ENCODE results near the gene SPATA13. TPM values are rescaled to one million over a fixed set of nuclear protein-coding genes. Genes with fewer than 3 reads are reported as not detected.

Gene SPATA13
- total RNA-seq, 3 donors from 2014 or later, result 35.2 to 59.5 (median 35.6) TPM

DNA sequence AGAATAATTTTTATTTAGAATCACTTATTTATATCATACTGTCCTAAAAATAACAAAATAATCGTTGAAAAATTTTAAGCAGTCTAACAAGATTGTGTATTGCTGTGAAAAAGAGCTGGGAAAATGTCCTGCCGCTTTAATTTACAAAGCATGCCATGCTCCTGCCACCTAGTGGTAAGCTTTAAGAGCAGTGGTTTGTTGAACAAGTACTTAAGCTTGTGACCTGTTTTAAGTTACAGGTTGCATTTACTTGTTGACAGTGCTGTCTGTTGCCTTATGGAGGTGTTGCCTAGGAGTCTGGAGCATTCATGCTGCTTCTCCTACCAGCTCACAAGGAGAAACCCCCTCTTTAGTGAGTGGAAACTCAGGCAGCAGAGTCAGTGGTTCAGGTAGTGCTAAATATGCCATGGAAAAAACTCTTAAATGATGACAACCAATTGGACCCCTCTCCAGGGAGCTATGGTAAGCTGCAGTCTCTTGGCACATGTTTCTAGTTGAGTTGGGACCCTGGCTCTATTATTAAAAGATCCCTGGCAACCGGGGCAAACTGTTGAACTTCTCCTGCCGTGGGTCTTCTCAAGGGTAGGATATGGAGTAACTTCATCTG is 68.4 kb downstream of the SPATA13 start:
- DNase-seq, result peak in 1 of 3 donors; percentile 68
- intact Hi-C loops (cut with DNase I, micrococcal nuclease), result loop anchor here in 1 of 2 donors (10.0 kb wide), 1 partner anchor 174 kb away; no protein-coding TSS in a partner anchor

DNA sequence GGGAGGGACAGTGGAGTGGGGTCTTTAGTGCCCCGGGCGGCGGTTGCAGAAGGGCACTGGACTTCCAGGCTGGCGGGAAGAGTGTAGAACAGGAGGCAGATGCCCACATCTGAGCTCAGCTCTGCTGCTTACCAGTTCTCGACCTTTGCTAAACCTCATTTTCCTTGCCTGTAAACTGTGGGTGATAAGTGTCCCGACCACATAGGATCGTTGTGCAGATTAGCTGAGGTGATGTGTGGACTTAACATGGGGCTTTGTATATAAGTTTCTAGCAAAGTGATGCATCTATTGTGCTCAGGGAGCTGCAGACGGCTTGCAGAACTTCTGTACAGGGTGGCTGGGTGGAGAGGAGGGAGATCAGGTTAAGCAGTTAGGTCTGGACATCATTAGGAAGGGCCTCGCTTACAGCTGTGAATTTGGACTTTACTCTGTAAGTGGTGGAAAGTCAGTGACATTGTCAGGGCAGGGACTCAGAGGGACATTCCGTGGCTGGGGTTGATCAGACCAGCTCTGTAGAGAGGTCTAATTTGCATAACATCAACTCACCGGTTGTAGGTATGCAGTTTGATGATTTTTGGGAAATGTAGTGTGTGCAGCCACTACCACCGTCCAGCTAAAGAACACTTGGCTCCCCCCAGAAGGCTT is 70.0 kb downstream of the SPATA13 start:
- DNase-seq (no peak), ATAC-seq (peak; percentile 6)
- no peaks in the 10 kb centered on the region for H3K9me3 ChIP-seq
- H3K4me3 ChIP-seq, result no peak overlapping the region
- TF ChIP-seq CTCF (IDR thresholded peaks at IDR 0.05), result no peak
- intact Hi-C loops (cut with DNase I, micrococcal nuclease), result no loop called here
- H3K36me3 ChIP-seq (ENCODE audit: low read depth), result no peaks in the 10 kb centered on the region
- H3K4me1 ChIP-seq (ENCODE audit: low read depth), result peaks cover 12% of the 10 kb centered on the region

More for the DNA sequence above, 68.4 kb downstream of the SPATA13 start:
- no peaks in the 10 kb centered on the region for H3K9me3 ChIP-seq
- TF ChIP-seq CTCF (IDR thresholded peaks at IDR 0.05), result peak; percentile 70
- peaks cover 5% of the 10 kb centered on the region for H3K4me1 ChIP-seq (ENCODE audit: low read depth)
- no peak overlapping the region for H3K4me3 ChIP-seq
- peak; percentile 66 for ATAC-seq
- peaks cover 7% of the 10 kb centered on the region for H3K36me3 ChIP-seq (ENCODE audit: low read depth)

DNA sequence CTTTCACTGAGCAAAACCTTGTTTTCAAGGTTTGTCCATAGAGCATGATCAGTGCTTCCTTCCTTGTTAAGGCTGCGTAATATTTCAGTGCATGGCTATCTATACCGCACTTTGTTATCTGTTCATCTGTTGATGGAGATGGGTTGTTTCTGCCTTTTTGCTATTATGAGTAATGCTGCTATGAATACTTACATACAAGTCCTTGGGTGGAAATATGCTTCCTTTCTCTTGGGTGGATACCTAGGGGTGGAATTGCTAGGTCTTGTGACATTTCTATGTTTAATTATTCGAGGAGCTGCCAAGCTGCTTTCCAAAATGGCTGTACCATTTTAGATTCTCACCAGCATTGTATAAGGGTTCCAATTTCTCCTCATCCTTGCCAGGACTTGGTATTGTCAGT is 70.9 kb downstream of the SPATA13 start:
- intact Hi-C loops (cut with DNase I, micrococcal nuclease), result no loop called here
- no peaks in the 10 kb centered on the region for H3K36me3 ChIP-seq (ENCODE audit: low read depth)
- DNase-seq (no peak), ATAC-seq (no peak)
- peaks cover 12% of the 10 kb centered on the region for H3K4me1 ChIP-seq (ENCODE audit: low read depth)
- no peak for TF ChIP-seq CTCF (IDR thresholded peaks at IDR 0.05)
- no peak overlapping the region for H3K4me3 ChIP-seq
- H3K9me3 ChIP-seq, result no peaks in the 10 kb centered on the region

- Histone ChIP-seq H3K4me1 (ENCODE audit: low read depth) (peaks cover 12% of the 10 kb centered on the region), H3K36me3 (ENCODE audit: low read depth) (no peaks in the 10 kb centered on the region), H3K4me3 (no peak overlapping the region), H3K9me3 (no peaks in the 10 kb centered on the region)
- intact Hi-C loops (cut with DNase I, micrococcal nuclease), result no loop called here
- no peak for TF ChIP-seq CTCF (IDR thresholded peaks at IDR 0.05)
- DNase-seq (no peak), ATAC-seq (peak; percentile 46)
These were observed 71.5 kb downstream of the SPATA13 start for GRCh38 chr13:24232037-24232436.

- H3K4me3 ChIP-seq, result no peak overlapping the region
- no peaks in the 10 kb centered on the region for H3K36me3 ChIP-seq (ENCODE audit: low read depth)
- intact Hi-C loops (cut with DNase I, micrococcal nuclease), result no loop called here
- no peaks in the 10 kb centered on the region for H3K9me3 ChIP-seq
- no peak for DNase-seq
- no peak for TF ChIP-seq CTCF (IDR thresholded peaks at IDR 0.05)
- H3K4me1 ChIP-seq (ENCODE audit: low read depth), result peaks cover 9% of the 10 kb centered on the region
- ATAC-seq, result no peak
These were observed 72.0 kb downstream of the SPATA13 start for GRCh38 chr13:24232474-24232873.

All from mucosa of descending colon (tissue), 3 donors.